ENCODE measurements around the gene HOXD9. TPM values are rescaled to one million over a fixed set of nuclear protein-coding genes. Genes with fewer than 3 reads are reported as not detected.

The HOXD9 gene
- total and polyA plus RNA-seq, 8 donors, result 0.18 to 0.76 (median 0.49) TPM; not detected in 4

DNA sequence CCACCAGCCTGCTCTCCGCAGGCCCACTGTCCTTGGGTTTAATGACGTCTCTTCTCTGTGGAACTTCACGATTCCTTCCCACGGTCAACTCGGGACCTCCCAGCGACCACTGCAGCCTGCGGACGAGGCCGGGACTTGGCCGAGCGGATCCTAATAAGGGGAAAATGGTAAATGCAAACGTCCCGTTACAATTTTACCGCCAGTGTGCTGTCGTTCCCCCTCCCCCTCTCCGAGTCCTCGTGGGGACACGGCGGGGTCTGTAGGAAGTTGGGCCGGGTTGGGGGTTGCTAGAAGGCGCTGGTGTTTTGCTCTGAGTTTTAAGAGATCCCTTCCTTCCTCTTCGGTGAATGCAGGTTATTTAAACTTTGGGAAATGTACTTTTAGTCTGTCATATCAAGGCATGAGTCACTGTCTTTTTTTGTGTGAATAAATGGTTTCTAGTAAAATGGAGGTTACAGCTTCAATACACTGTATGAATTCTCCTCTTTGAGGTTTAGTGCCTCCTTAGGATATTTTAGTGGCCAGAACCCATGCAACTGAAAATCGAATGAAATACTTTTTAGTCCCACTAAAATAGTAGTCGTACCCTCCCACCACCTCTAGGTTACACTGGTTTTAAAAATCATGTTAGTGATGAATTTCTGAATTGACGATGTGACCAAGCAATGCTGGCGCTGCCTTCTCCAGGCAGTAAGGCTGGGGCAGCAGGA is 13.2 kb upstream of the HOXD9 start:
- intact Hi-C loops (cut with DNase I; ENCODE audit: low total_unique reads), result no loop called here
- WGBS, 5 donors, result 8 to 13% (median 11%) methylated on average over 26 of the region's 26 CpGs
- Histone ChIP-seq H3K27me3 (peaks cover 56 to 100% (median 99%) of the 10 kb centered on the region in 3 donors), H3K4me1 (peaks cover 27 to 55% (median 40%) of the 10 kb centered on the region in 4 donors), H3K27ac (no peak overlapping the region), H3K4me3 (no peak overlapping the region), H3K9me3 (peaks cover 0 to 25% (median 0%) of the 10 kb centered on the region in 4 donors), H3K36me3 (no peaks in the 10 kb centered on the region)
- TF ChIP-seq EP300 (IDR thresholded peaks at IDR 0.05) (no peak), POLR2A (IDR thresholded peaks at IDR 0.05) (no peak)
- DNase-seq, result no peak

- H3K27ac ChIP-seq, result no peak overlapping the region
- no peak overlapping the region for H3K4me3 ChIP-seq
- 10 to 22% (median 13%) methylated on average over 4 of the region's 4 CpGs for WGBS, 5 donors
- no peaks in the 10 kb centered on the region for H3K36me3 ChIP-seq
- peaks cover 56 to 100% (median 99%) of the 10 kb centered on the region in 3 donors for H3K27me3 ChIP-seq
- peaks cover 21 to 49% (median 34%) of the 10 kb centered on the region in 4 donors for H3K4me1 ChIP-seq
- peaks cover 0 to 21% (median 0%) of the 10 kb centered on the region in 4 donors for H3K9me3 ChIP-seq
- TF ChIP-seq POLR2AphosphoS5 (IDR thresholded peaks at IDR 0.05) (no peak), POLR2A (IDR thresholded peaks at IDR 0.05) (no peak), EP300 (IDR thresholded peaks at IDR 0.05) (no peak)
- TF ChIP-seq, protein P1, sequence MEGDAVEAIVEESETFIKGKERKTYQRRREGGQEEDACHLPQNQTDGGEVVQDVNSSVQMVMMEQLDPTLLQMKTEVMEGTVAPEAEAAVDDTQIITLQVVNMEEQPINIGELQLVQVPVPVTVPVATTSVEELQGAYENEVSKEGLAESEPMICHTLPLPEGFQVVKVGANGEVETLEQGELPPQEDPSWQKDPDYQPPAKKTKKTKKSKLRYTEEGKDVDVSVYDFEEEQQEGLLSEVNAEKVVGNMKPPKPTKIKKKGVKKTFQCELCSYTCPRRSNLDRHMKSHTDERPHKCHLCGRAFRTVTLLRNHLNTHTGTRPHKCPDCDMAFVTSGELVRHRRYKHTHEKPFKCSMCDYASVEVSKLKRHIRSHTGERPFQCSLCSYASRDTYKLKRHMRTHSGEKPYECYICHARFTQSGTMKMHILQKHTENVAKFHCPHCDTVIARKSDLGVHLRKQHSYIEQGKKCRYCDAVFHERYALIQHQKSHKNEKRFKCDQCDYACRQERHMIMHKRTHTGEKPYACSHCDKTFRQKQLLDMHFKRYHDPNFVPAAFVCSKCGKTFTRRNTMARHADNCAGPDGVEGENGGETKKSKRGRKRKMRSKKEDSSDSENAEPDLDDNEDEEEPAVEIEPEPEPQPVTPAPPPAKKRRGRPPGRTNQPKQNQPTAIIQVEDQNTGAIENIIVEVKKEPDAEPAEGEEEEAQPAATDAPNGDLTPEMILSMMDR (IDR thresholded peaks at IDR 0.05), result no peak
- DNase-seq, result no peak
- intact Hi-C loops (cut with DNase I; ENCODE audit: low total_unique reads), result no loop called here
These were observed 12.6 kb upstream of the HOXD9 start for GRCh38 chr2:176109946-176110345.

DNA sequence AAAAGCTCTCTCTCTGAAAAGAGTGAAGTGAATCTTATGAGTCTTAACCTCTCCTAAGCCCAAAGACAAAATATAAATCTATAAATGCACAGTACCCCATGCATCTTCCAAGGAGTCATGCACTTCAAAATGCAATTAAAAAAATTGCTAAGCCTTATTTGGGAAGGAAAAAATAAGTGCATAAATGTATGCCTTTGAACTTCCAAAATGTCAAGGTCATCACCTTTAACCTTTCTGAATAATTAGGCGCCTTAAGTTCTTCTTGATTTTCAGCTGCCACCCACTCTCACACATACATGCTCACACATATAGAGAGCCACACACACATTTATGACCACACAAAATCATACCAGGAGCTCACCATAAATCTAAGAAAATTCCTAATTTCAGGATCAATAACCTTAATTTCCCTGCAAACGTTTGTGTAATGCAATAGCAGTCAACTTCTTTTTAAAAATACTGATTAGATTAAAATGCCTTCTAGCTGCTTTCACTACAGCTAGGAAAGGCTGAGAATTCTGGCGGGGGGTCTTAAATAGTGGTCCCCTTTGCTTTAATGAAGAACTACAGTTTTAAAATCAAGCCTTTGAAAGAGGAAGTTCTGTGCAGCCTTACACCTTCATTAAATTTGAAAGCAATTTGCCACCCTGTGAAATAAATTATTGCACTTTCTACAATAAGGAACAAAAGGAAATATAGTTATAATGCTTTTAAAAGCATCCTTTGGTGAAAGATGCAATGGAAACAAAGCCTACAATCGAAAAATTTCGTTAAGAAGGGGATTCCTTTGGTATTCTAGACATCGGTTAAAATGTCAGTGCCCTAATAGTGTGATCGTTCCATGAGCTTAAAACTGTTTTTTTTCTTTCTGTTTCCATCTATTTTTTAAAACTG is 11.9 kb upstream of the HOXD9 start:
- peaks cover 20 to 43% (median 31%) of the 10 kb centered on the region in 4 donors for H3K4me1 ChIP-seq
- DNase-seq, result no peak
- no peaks in the 10 kb centered on the region for H3K36me3 ChIP-seq
- no peak for TF ChIP-seq POLR2AphosphoS5 (IDR thresholded peaks at IDR 0.05)
- TF ChIP-seq EP300 (IDR thresholded peaks at IDR 0.05), result no peak
- no peak for TF ChIP-seq POLR2A (IDR thresholded peaks at IDR 0.05)
- TF ChIP-seq, protein P1 (IDR thresholded peaks at IDR 0.05), result no peak
- H3K27ac ChIP-seq, result no peak overlapping the region
- intact Hi-C loops (cut with DNase I; ENCODE audit: low total_unique reads), result no loop called here
- peaks cover 48 to 100% (median 96%) of the 10 kb centered on the region in 3 donors for H3K27me3 ChIP-seq
- peaks cover 0 to 21% (median 0%) of the 10 kb centered on the region in 4 donors for H3K9me3 ChIP-seq
- H3K4me3 ChIP-seq, result no peak overlapping the region
- WGBS, 5 donors, result 19 to 24% (median 22%) methylated on average over 7 of the region's 7 CpGs

DNA sequence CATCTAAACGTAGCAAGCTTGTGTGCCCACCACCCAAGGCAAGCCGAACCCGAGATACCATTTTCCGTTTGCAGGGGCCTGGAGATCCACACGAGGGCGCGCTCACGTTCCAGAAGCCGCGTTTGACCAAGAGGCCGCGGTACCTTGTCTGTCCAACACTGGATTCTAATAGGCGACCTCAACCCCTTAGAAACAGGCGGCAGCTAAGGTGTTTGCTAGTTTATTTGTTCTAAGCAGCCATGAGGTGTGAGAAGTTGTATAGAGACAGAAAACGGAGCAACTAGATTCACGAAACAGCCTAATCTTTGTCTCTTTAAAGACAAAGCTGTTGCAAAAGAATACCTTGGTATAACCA is 11.2 kb upstream of the HOXD9 start:
- H3K4me1 ChIP-seq, result peaks cover 20 to 37% (median 33%) of the 10 kb centered on the region in 4 donors
- peaks cover 52 to 100% (median 96%) of the 10 kb centered on the region in 3 donors for H3K27me3 ChIP-seq
- DNase-seq, result peak in 1 of 2 donors; percentile 80
- H3K9me3 ChIP-seq, result peaks cover 0 to 21% (median under 1%) of the 10 kb centered on the region in 4 donors
- intact Hi-C loops (cut with DNase I; ENCODE audit: low total_unique reads), result no loop called here
- 3 to 10% (median 4%) methylated on average over 16 of the region's 16 CpGs for WGBS, 5 donors
- no peak overlapping the region for H3K4me3 ChIP-seq
- no peak overlapping the region for H3K27ac ChIP-seq
- TF ChIP-seq, protein P1 (IDR thresholded peaks at IDR 0.05), result peak in 2 of 7 experiments; percentile 22 to 25
- no peak for TF ChIP-seq POLR2AphosphoS5 (IDR thresholded peaks at IDR 0.05)
- no peaks in the 10 kb centered on the region for H3K36me3 ChIP-seq

All from stomach (tissue), 9 donors.